IPS DF 6.9 (cell line): ENCODE measurements around the gene PTPRN2.

Source experiments
- DNase-seq: peaks from one replicate; pipeline ENCODE4 v3.0.0-alpha.2; 2013; ENCODE audit warnings: low read depth, low spot score
- H3K27ac ChIP-seq: one replicate; pipeline ENCODE4 v1.5.1; 2013; ENCODE audit warnings: low read length, control low read depth
- H3K27me3 ChIP-seq: 2 replicates; pipeline ENCODE4 v1.6.1; 2013; ENCODE audit warnings: mild to moderate bottlenecking, low read length; ENCODE audit not compliant: control insufficient read depth, insufficient read depth
- H3K36me3 ChIP-seq: 2 replicates; pipeline ENCODE4 v1.6.1; 2013; ENCODE audit warnings: low read length; ENCODE audit not compliant: control insufficient read depth, insufficient read depth
- H3K4me1 ChIP-seq: 2 replicates; pipeline ENCODE4 v1.6.1; 2013; ENCODE audit warnings: low read length; ENCODE audit not compliant: control insufficient read depth, insufficient read depth
- H3K4me3 ChIP-seq: 2 replicates; pipeline ENCODE4 v1.5.1; 2013; ENCODE audit warnings: mild to moderate bottlenecking, low read length
- H3K9me3 ChIP-seq: 2 replicates; pipeline ENCODE4 v1.6.1; 2013; ENCODE audit warnings: low read length, inconsistent platforms; ENCODE audit not compliant: control insufficient read depth, insufficient read depth
- WGBS: extraction: QIAGEN DNeasy Blood & Tissue Kit; methylation state at CpG from one replicate; pipeline ENCODE4 v1.1.7; 2013; ENCODE audit warnings: mixed read lengths, missing lambda C conversion rate; ENCODE audit not compliant: insufficient read length, insufficient coverage; 5-methylcytosine and 5-hydroxymethylcytosine counted together

Gene PTPRN2

GRCh38 chr7:158033196-158033595, 554.4 kb downstream of the PTPRN2 start:
- H3K36me3 ChIP-seq = no peaks in the 10 kb centered on the region
- no peaks in the 10 kb centered on the region for H3K27me3 ChIP-seq
- no peak overlapping the region for H3K27ac ChIP-seq
- no peak overlapping the region for H3K4me3 ChIP-seq
- no peak for DNase-seq
- WGBS = no CpG with 5 or more reads among the region's 8 CpGs
- H3K4me1 ChIP-seq = no peaks in the 10 kb centered on the region
- peaks cover 28% of the 10 kb centered on the region for H3K9me3 ChIP-seq

DNA sequence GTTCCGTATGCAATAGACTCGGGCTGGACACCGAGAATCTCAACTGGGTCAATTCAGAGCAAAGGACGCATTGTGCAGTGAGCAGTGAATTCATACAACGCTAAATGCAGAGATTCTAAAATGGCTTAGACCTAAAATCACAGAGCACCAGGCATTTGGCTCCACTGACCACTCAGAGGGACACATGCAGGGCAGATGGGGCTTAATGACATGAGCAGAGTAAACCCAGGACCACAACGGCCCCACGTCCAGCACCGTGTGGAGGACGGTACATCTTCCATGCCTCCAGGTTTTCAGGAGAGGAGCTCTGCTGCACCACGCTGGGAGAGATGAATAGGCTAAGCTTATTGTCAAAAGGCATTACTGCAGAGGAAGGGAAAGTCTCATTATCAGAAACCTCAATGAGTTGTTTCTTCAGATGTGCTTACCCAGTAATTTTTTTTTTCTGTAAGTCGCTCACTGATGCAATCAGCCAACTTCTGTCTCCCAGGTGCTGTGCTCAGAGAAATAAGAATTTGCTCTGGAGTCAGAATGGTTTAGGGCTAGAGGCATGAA, 555.0 kb downstream of the PTPRN2 start:
- no peak overlapping the region for H3K27ac ChIP-seq
- H3K4me3 ChIP-seq = no peak overlapping the region
- peaks cover 29% of the 10 kb centered on the region for H3K9me3 ChIP-seq
- H3K4me1 ChIP-seq = no peaks in the 10 kb centered on the region
- no peaks in the 10 kb centered on the region for H3K27me3 ChIP-seq
- no peak for DNase-seq
- no peaks in the 10 kb centered on the region for H3K36me3 ChIP-seq
- WGBS = no CpG with 5 or more reads among the region's 11 CpGs

- WGBS = no CpG with 5 or more reads among the region's 13 CpGs
Observed at GRCh38 chr7:158031867-158032308, 555.7 kb downstream of the PTPRN2 start.

DNA sequence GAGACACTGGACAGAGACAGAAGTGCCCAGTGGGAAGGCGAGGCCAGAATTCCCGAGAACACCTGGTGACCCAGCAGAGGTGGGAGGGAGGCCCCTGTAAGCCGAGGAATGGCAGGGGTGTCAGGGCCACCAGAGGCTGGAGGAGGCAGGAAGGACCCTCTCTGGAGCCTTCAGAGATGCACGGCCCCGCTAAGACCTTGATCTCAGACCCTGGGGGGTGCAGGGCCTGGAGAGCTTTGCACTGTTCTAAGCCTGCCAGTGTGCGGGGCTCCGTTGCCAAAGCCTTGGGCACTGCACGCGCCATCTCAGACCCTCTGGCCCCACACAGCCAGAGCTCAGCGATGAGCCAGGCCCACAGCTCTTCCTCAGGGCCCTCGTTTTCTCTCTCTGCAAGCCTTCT, 557.1 kb downstream of the PTPRN2 start:
- Histone ChIP-seq H3K4me3 (no peak overlapping the region), H3K9me3 (peaks cover 35% of the 10 kb centered on the region), H3K27me3 (no peaks in the 10 kb centered on the region), H3K36me3 (no peaks in the 10 kb centered on the region; the same call in 1 of the 2 replicates), H3K27ac (no peak overlapping the region), H3K4me1 (no peaks in the 10 kb centered on the region)
- no peak for DNase-seq
- no CpG with 5 or more reads among the region's 11 CpGs for WGBS

More at GRCh38 chr7:158031867-158032308, 555.7 kb downstream of the PTPRN2 start:
- no peak for DNase-seq
- Histone ChIP-seq H3K9me3 (peaks cover 28% of the 10 kb centered on the region), H3K4me3 (no peak overlapping the region), H3K27ac (no peak overlapping the region), H3K36me3 (no peaks in the 10 kb centered on the region; the same call in 1 of the 2 replicates), H3K4me1 (no peaks in the 10 kb centered on the region), H3K27me3 (no peaks in the 10 kb centered on the region)

DNA sequence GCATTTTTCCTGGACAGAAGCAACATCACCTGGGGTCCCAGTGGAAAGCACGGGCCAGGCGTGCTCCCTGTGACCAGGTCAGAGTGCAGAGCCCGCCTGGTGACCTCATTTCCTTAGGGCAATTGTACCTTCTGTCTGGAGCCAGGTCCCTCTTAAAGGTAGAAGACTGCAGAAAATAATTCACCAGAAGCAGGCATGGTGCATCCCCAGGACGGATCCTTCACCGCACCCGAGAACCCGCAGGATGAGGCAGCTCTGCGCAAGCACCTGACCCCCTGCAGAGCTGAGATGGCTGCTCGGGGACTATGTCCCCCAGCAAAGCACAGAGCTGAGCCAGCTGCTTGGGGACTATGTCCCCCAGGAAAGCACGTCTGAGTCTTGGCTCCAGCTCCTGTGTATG, 557.6 kb downstream of the PTPRN2 start:
- H3K36me3 ChIP-seq = no peaks in the 10 kb centered on the region; the same call in 1 of the 2 replicates
- no peak overlapping the region for H3K4me3 ChIP-seq
- no peak for DNase-seq
- peaks cover 35% of the 10 kb centered on the region for H3K9me3 ChIP-seq
- WGBS = no CpG with 5 or more reads among the region's 10 CpGs
- no peaks in the 10 kb centered on the region for H3K4me1 ChIP-seq
- no peak overlapping the region for H3K27ac ChIP-seq
- no peaks in the 10 kb centered on the region for H3K27me3 ChIP-seq

- H3K4me1 ChIP-seq = no peaks in the 10 kb centered on the region
- no peak overlapping the region for H3K27ac ChIP-seq
- no peak overlapping the region for H3K4me3 ChIP-seq
- no peaks in the 10 kb centered on the region; the same call in 1 of the 2 replicates for H3K36me3 ChIP-seq
- no peaks in the 10 kb centered on the region for H3K27me3 ChIP-seq
- peaks cover 33% of the 10 kb centered on the region for H3K9me3 ChIP-seq
- no CpG with 5 or more reads among the region's 5 CpGs for WGBS
- DNase-seq = no peak
Observed at GRCh38 chr7:158029509-158029908, 558.1 kb downstream of the PTPRN2 start.

DNA sequence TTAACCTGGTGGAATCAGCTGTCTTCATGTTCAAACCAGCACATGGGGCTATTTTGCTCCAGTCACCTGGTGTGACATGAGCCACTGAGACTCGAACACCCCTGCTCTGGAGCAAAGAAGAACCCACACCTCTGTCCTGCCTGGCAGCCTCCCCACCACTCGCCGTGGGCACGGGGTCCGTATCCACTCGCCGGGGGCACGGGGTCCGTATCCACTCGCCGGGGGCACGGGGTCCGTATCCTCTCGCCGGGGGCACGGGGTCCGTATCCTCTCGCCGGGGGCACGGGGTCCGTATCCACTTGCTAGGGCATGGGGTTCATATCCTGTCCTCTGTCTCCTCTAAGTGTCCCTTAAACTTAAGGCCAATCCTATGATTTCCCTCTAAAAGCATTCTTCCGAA, 558.7 kb downstream of the PTPRN2 start:
- Histone ChIP-seq H3K36me3 (no peaks in the 10 kb centered on the region; the same call in 1 of the 2 replicates), H3K27ac (no peak overlapping the region), H3K4me1 (no peaks in the 10 kb centered on the region), H3K9me3 (peaks cover 34% of the 10 kb centered on the region), H3K4me3 (no peak overlapping the region), H3K27me3 (no peaks in the 10 kb centered on the region)
- WGBS = no CpG with 5 or more reads among the region's 22 CpGs
- no peak for DNase-seq

- no peak for DNase-seq
- Histone ChIP-seq H3K27me3 (no peaks in the 10 kb centered on the region), H3K27ac (no peak overlapping the region), H3K4me3 (no peak overlapping the region), H3K9me3 (peaks cover 31% of the 10 kb centered on the region), H3K36me3 (no peaks in the 10 kb centered on the region; the same call in 1 of the 2 replicates), H3K4me1 (no peaks in the 10 kb centered on the region)
- no CpG with 5 or more reads among the region's 22 CpGs for WGBS
Observed at GRCh38 chr7:158028290-158028941, 559.2 kb downstream of the PTPRN2 start.

GRCh38 chr7:158027646-158028045, 560.0 kb downstream of the PTPRN2 start:
- no CpG with 5 or more reads among the region's 6 CpGs for WGBS
- Histone ChIP-seq H3K27ac (no peak overlapping the region), H3K4me3 (no peak overlapping the region), H3K9me3 (peaks cover 29% of the 10 kb centered on the region), H3K27me3 (no peaks in the 10 kb centered on the region), H3K4me1 (no peaks in the 10 kb centered on the region), H3K36me3 (no peaks in the 10 kb centered on the region; the same call in 1 of the 2 replicates)
- DNase-seq = no peak

GRCh38 chr7:158026636-158027265, 560.9 kb downstream of the PTPRN2 start:
- H3K4me1 ChIP-seq = no peaks in the 10 kb centered on the region
- no peak for DNase-seq
- no peaks in the 10 kb centered on the region; the same call in 1 of the 2 replicates for H3K36me3 ChIP-seq
- no CpG with 5 or more reads among the region's 17 CpGs for WGBS
- H3K27me3 ChIP-seq = no peaks in the 10 kb centered on the region
- H3K4me3 ChIP-seq = no peak overlapping the region
- H3K9me3 ChIP-seq = peaks cover 31% of the 10 kb centered on the region
- no peak overlapping the region for H3K27ac ChIP-seq
